ENCODE results near the gene ZMIZ1.
"Not testable (repeated sequence)": the region's sequence is repeated elsewhere in the genome, so short reads cannot be mapped to it uniquely, and the experiment has no call there.

The ZMIZ1 gene

GRCh38 chr10:79034271-79034876, 34.4 kb upstream of the ZMIZ1 start:
- no peak for DNase-seq

GRCh38 chr10:79036416-79036815, 32.4 kb upstream of the ZMIZ1 start:
- DNase-seq, result not testable (repeated sequence)

- no peak for DNase-seq
Observed at GRCh38 chr10:79038104-79038840, 30.5 kb upstream of the ZMIZ1 start.

GRCh38 chr10:79038841-79039201, 29.9 kb upstream of the ZMIZ1 start:
- no peak for DNase-seq

- no peak for DNase-seq
Observed at GRCh38 chr10:79042639-79043411, 25.9 kb upstream of the ZMIZ1 start.

- DNase-seq, result no peak
Observed at GRCh38 chr10:79044036-79044632, 24.6 kb upstream of the ZMIZ1 start.

- DNase-seq, result no peak
Observed at GRCh38 chr10:79044846-79045245, 23.9 kb upstream of the ZMIZ1 start.

- DNase-seq, result no peak
Observed at GRCh38 chr10:79045566-79046175, 23.1 kb upstream of the ZMIZ1 start.

- no peak for DNase-seq
Observed at GRCh38 chr10:79046326-79046725, 22.4 kb upstream of the ZMIZ1 start.

- DNase-seq, result no peak
Observed at GRCh38 chr10:79046741-79047583, 21.8 kb upstream of the ZMIZ1 start.

GRCh38 chr10:79047584-79047874, 21.2 kb upstream of the ZMIZ1 start:
- no peak for DNase-seq

- peak; percentile 51 for DNase-seq
Observed at GRCh38 chr10:79047875-79048638, 20.7 kb upstream of the ZMIZ1 start.

- no peak for DNase-seq
Observed at GRCh38 chr10:79048639-79049550, 19.9 kb upstream of the ZMIZ1 start.

- DNase-seq, result no peak
Observed at GRCh38 chr10:79049931-79050895, 18.6 kb upstream of the ZMIZ1 start.

- no peak for DNase-seq
Observed at GRCh38 chr10:79050896-79051555, 17.7 kb upstream of the ZMIZ1 start.

- DNase-seq, result no peak
Observed at GRCh38 chr10:79051766-79052165, 17.0 kb upstream of the ZMIZ1 start.

- DNase-seq, result peak; percentile 26
Observed at GRCh38 chr10:79052291-79053080, 16.3 kb upstream of the ZMIZ1 start.

- no peak for DNase-seq
Observed at GRCh38 chr10:79053081-79053434, 15.7 kb upstream of the ZMIZ1 start.

Data from CD4-positive, alpha-beta T cell treated with Interferon gamma for 1 hour (primary cell).